Left ventricle myocardium inferior (tissue), 1 donor: ENCODE measurements around the gene CA10. TPM values are rescaled to one million over a fixed set of nuclear protein-coding genes. Genes with fewer than 3 reads are reported as not detected.

Experiments used
- DNase-seq: peaks from one replicate; pipeline ENCODE4 v3.0.0-alpha.2; 2020
- H3K27ac ChIP-seq: fragments of 200-600 bp; replicated peaks from 2 replicates; pipeline ENCODE4 v1.8.0; 2021
- H3K27me3 ChIP-seq: fragments of 200-600 bp; 2 replicates; pipeline ENCODE4 v1.8.0; 2021; ENCODE audit warnings: low read depth
- H3K36me3 ChIP-seq: fragments of 200-600 bp; 2 replicates; pipeline ENCODE4 v1.8.0; 2021
- H3K4me1 ChIP-seq: fragments of 200-600 bp; 2 replicates; pipeline ENCODE4 v1.8.0; 2021
- H3K4me3 ChIP-seq: fragments of 200-600 bp; 2 replicates; pipeline ENCODE4 v1.8.0; 2021; ENCODE audit warnings: mild to moderate bottlenecking, moderate library complexity
- H3K9me3 ChIP-seq: fragments of 200-600 bp; replicated peaks from 2 replicates; pipeline ENCODE4 v1.8.0; 2021
- intact Hi-C: fragments of 100-400 bp; cut with micrococcal nuclease; formaldehyde crosslinking; loops from one replicate; pipeline ENCODE4 v1.11.0; 2022
- total RNA-seq: library from RNA; stranded (reverse); fragmentation: NEBNext Ultra II Directional; extraction: Animal tissue kit (Norgen Biotek cat#: 25700); gene quantifications from one replicate; pipeline ENCODE4 v1.2.1, GENCODE V29; 2021
- TF ChIP-seq, protein P1 (sequence below): fragments of 200-600 bp; IDR thresholded peaks from 2 replicates; pipeline ENCODE4 v1.8.0; 2021; ENCODE audit warnings: antibody characterized with exemption, mild to moderate bottlenecking, borderline replicate concordance
- donor health status: DM: no; HTN: yes; CAD: no; lungs with severe emphysema.

CA10 gene
- total RNA-seq, 1 donor from 2014 or later: not detected

DNA sequence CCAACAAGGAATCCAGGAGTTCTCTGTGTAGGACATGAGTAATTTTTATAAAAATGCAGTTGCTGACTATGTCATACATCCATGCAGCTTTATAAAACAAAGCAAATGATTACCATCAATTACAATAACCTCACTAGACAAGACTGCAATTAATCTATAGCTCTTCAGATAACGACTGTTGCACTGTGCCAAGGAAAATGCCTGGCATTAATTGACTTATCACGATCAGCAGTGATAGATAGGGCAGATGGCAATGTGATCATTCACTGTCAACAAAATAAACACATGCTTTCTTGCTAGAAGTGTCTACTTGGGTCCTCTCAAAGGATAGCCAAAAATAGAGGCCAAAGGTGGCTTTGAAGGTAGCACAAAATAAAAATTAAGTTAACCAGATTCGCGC lies 415.0 kb downstream of the CA10 start:
- H3K27me3 ChIP-seq: peaks cover 9% of the 10 kb centered on the region
- H3K4me1 ChIP-seq: no peaks in the 10 kb centered on the region
- TF ChIP-seq, protein P1, sequence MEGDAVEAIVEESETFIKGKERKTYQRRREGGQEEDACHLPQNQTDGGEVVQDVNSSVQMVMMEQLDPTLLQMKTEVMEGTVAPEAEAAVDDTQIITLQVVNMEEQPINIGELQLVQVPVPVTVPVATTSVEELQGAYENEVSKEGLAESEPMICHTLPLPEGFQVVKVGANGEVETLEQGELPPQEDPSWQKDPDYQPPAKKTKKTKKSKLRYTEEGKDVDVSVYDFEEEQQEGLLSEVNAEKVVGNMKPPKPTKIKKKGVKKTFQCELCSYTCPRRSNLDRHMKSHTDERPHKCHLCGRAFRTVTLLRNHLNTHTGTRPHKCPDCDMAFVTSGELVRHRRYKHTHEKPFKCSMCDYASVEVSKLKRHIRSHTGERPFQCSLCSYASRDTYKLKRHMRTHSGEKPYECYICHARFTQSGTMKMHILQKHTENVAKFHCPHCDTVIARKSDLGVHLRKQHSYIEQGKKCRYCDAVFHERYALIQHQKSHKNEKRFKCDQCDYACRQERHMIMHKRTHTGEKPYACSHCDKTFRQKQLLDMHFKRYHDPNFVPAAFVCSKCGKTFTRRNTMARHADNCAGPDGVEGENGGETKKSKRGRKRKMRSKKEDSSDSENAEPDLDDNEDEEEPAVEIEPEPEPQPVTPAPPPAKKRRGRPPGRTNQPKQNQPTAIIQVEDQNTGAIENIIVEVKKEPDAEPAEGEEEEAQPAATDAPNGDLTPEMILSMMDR: no peak
- H3K4me3 ChIP-seq: no peak overlapping the region
- no peaks in the 10 kb centered on the region for H3K9me3 ChIP-seq
- intact Hi-C loops: no loop called here
- no peak overlapping the region for H3K27ac ChIP-seq
- H3K36me3 ChIP-seq: no peaks in the 10 kb centered on the region
- DNase-seq: no peak

DNA sequence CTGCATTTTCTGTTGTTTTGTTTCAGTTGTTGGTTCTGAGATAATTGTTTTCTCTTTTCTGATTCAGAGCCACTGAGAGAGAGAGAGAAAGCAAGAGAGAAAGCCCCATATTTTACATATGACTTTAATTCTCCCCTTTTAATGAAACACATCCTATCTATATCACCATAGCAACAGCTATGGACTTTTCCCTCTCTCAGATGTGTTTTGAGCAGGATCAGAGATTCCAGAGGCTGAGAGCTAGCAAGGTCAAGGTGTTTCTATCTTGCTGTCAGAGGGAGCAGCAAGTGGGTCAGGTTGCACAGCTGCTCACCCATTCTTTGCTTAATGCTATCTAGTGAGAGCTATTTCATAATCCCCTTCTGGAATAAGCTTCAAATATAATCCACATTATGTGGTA lies 415.9 kb downstream of the CA10 start:
- Histone ChIP-seq H3K27ac (no peak overlapping the region), H3K27me3 (peaks cover 9% of the 10 kb centered on the region), H3K4me1 (no peaks in the 10 kb centered on the region), H3K36me3 (no peaks in the 10 kb centered on the region), H3K9me3 (no peaks in the 10 kb centered on the region), H3K4me3 (no peak overlapping the region)
- no peak for DNase-seq
- TF ChIP-seq, protein P1: no peak
- intact Hi-C loops: no loop called here

DNA sequence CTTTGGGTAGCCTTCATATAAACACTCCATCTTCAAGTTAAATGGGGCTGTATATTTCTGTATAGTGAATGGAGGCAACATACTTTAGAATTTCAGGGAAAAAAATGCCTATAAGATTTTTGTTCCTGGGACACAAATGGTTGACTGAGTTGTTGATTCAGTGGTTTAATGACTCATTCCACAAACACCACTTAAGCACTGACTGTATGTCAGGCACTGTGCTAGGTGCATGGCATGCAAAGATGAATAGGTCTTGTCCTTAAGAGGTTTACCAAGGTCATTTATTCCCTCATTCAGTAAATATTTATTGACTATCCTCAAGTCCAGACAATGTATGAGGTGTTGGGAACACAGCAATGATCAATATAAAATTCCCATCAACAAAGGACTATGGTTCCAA lies 417.1 kb downstream of the CA10 start:
- TF ChIP-seq, protein P1: no peak
- Histone ChIP-seq H3K36me3 (no peaks in the 10 kb centered on the region), H3K27ac (no peak overlapping the region), H3K9me3 (no peaks in the 10 kb centered on the region), H3K4me3 (no peak overlapping the region), H3K4me1 (no peaks in the 10 kb centered on the region), H3K27me3 (peaks cover 9% of the 10 kb centered on the region)
- no peak for DNase-seq
- intact Hi-C loops: no loop called here

DNA sequence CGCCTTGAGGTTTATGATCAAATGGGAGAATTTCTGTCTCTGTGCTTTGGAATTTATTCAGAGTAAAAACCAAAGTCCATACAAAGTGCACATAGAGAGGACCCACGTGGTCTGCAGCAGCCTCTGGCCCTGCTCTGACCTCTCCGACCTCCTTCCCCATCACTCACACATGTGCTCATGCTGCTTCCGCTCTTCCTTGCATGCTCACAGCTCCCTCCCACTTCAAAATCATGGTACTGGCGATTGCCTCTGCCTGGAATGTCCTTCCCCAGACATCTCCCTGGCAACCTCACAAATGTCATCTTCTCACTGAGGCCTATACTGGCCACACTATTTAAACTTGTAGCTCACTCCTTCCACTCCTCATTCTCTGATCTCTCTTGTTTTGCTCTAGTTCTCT lies 418.0 kb downstream of the CA10 start:
- H3K4me3 ChIP-seq: no peak overlapping the region
- intact Hi-C loops: no loop called here

DNA sequence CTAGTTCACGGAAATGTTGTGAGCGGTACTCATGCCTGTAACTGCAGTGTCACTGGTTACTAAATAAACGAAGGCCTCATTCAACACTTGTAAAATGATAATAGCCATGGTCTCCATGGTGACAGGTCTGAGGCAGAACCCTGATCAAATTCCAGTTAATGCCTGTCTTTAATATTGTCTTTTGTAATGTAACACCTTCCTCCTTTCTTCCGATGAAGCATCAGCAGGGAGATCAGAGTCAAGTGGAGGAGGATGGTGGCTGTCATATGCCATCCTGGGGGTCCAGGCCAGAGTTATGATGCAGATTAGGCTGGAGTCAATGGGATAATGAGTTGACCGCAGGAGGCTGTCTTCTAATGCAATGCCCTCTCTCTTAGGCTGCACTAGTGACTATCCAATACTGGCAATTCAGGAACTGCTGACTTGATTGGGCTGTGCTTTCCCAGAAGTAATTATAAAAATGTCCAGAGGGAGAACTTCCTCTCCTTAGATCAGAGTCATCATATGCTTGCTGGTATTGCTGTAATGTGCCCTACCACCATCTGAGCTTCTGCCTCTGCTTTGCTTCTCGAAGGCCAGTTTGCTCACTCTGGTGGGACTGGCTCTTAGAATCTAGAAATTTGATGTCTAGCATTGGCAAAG lies 419.1 kb downstream of the CA10 start:
- intact Hi-C loops: no loop called here
- no peaks in the 10 kb centered on the region for H3K4me1 ChIP-seq
- TF ChIP-seq, protein P1: no peak
- H3K27me3 ChIP-seq: peaks cover 9% of the 10 kb centered on the region
- H3K27ac ChIP-seq: no peak overlapping the region
- H3K36me3 ChIP-seq: no peaks in the 10 kb centered on the region
- H3K9me3 ChIP-seq: peaks cover 5% of the 10 kb centered on the region
- no peak for DNase-seq
- no peak overlapping the region for H3K4me3 ChIP-seq

More for the DNA sequence above, 418.0 kb downstream of the CA10 start:
- Histone ChIP-seq H3K27me3 (peaks cover 9% of the 10 kb centered on the region), H3K4me1 (no peaks in the 10 kb centered on the region), H3K9me3 (no peaks in the 10 kb centered on the region), H3K36me3 (no peaks in the 10 kb centered on the region), H3K27ac (no peak overlapping the region)
- DNase-seq: no peak
- TF ChIP-seq, protein P1: no peak
